Right ventricle myocardium superior (tissue), 1 donor: Measurements from ENCODE around the gene OR52M1. TPM values are rescaled to one million over a fixed set of nuclear protein-coding genes. Genes with fewer than 3 reads are reported as not detected.
"Not testable (repeated sequence)": the region's sequence is repeated elsewhere in the genome, so short reads cannot be mapped to it uniquely, and the experiment has no call there.

Source experiments
- ATAC-seq: fragments of 200-7000 bp; cut with Tn5 transposase; one replicate; pipeline ENCODE4 v1.9.1; 2020; ENCODE audit warnings: mild to moderate bottlenecking; ENCODE audit not compliant: poor library complexity
- DNase-seq: peaks from one replicate; pipeline ENCODE4 v3.0.0-alpha.2; 2020
- intact Hi-C: fragments of 100-400 bp; cut with DNase I; formaldehyde crosslinking; loops from one replicate; pipeline ENCODE4 v1.11.2; 2022
- long read RNA-seq: library from polyadenylated mRNA; unstranded; transcript quantifications from one replicate; pipeline ENCODE4 v2.0.0, GENCODE V29; 2021
- total RNA-seq: library from RNA; stranded (reverse); fragmentation: NEBNext Ultra II Directional; extraction: Animal tissue kit (Norgen Biotek cat#: 25700); gene quantifications from one replicate; pipeline ENCODE4 v1.2.1, GENCODE V29; 2021
- donor health status: DM: no; HTN: yes; CAD: no; lungs with severe emphysema.

Gene OR52M1, protein sequence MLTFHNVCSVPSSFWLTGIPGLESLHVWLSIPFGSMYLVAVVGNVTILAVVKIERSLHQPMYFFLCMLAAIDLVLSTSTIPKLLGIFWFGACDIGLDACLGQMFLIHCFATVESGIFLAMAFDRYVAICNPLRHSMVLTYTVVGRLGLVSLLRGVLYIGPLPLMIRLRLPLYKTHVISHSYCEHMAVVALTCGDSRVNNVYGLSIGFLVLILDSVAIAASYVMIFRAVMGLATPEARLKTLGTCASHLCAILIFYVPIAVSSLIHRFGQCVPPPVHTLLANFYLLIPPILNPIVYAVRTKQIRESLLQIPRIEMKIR
- total RNA-seq: not detected
- long read RNA-seq: 0 reads

DNA sequence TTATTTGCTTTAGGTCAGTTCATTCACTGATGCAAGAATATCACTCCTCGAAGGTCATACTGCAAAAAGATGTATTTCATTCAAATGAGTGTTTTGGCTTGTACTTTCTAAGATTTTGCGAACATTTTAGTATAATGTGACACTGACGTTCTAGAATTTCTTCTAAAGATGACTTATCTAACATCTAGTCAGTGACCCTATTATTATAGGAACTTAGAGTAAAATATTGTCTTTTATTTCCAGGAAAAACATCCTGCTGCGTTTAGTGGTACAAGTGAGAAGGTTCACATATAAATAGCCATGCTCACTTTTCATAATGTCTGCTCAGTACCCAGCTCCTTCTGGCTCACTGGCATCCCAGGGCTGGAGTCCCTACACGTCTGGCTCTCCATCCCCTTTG is at the start of gene OR52M1:
OR52M1 (plus strand) TSS at position 301 of the 400 bp plus-strand sequence; CDS start at position 301, 0 bp downstream.
- no peak for ATAC-seq
- intact Hi-C loops: no loop called here
- no peak for DNase-seq

DNA sequence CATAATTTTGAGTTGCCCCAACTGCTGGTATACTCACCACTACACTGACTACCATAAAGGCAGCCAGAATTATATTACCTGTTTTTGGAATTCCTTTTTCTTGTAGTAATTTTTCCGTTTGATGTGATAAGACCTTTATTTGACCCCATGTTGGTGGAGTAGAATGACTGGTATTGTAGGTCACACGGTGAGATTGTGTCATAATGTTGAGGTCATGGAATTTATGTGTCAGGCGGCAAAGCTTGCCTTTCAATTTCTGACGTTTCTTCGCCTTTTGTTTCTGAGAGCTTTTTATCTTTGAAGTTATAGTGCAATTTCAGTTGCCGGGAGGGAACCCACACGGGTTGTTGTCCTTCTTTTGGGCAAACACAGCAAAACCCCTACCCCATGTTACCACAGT is 49.5 kb upstream of the OR52M1 start:
- intact Hi-C loops: no loop called here
- no peak for DNase-seq
- ATAC-seq: no peak

DNA sequence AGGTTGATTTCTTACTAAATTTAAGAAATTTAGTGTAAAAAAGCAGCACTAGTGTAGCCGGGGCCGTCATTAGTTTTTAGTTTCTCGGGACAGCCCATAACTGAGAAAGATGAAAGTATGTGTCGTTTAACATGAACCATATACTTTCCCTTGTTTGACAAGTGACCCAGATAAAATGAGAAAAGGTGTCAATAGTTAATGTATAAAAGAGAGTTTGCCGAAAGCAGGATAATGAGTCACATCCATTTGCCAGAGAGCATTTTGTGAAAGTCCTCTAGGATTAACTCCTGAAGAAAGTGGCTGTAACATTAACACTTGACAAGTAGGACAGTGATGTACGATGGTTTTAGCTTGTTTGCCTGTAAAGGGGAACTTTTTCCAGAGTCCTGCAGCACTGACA is 49.0 kb upstream of the OR52M1 start:
- no peak for ATAC-seq
- no peak for DNase-seq
- intact Hi-C loops: no loop called here

DNA sequence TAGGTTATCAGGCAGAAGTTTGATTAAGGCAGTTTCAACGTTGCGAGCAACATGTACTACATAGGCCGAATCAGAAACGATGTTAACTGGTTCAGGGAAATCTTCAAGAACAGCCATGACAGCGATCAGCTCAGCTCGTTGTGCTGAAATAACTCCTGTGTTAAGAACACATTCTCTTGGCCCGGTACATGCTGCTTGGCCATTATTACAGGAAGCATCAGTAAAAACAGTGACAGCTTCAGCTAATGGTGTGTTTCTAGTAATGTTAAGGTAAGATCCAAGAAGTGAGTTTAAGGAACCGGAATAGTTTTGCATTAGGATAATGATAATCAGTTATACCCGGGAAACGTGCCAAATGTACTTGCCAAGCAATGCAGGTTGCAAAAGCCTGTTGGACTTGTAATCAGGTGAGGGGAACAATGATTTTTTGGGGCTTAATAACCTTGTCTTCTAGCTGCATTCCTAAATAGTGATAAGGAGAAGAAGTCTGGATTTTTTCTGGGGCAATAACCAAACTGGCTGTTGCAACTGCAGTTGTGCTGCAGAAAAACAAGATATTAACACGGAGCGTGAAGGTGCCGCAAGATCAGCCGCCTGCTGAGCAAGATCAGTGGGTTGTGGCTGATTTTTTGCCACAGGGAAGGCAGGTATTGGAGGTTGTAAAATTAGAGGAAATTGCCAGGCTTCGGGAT is 48.3 kb upstream of the OR52M1 start:
- DNase-seq (no peak), ATAC-seq (peak; percentile 46)
- intact Hi-C loops: no loop called here

DNA sequence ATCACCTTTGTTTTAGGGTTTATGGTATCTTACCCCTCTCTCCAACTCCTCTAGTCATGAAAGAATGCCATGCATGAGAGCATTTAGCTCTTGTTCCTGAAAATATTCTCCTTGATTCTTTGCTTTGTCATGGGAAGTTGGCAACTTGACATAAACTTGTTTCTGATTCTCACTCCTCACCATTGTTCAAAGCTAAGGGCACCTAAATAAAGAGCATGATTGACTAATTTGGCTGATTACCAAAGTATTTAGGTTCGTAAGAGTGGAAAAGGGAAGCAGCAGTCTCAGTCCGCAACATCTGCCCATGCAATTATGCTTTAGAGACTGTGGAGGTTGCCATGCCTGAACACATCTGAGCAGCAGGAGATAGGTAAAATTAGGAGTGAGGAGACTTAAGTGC is 36.1 kb upstream of the OR52M1 start:
- no peak for ATAC-seq

DNA sequence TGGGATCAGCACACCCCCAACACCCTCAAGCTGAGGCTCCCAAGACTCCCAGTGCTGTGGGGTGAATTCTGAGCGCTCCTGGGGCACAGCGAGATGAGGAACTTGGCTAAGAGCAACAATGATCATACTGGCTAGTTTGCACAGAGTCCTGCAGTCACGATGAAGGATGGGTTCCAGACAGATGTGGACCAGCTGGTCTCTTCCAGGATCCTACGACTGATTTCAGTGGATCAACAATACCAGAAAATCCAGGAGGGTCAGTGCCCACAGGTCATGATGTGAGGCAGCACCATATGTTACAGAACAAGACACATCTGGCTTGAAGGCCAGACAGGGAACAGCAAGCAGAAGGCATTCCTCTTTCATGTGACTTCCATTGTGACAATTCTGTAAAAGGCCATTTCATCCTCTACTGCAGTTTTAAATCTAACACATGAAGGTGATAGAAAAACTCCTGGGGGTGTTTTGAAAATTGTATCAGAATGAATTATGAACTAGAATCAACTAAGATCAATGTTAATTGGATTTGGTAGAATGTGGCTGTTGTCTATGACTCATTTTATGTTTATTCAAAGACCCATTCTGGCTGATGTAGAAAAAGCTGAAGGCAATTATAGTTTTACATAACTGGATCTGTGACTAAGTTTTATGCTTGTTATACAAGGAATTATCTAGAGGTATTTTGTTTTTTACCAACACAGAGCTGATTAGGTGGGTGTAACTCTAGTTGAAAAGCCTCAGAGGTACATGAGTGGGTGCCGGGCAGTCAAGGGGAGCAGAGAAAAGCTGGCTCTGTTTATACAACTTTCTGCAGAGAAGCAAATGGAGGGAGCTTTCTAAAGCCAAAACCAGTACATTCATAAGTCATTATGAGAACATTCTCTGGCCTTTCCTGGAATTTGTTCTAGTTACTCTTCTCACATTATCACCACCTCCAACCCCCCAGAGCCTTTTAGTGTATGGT is 33.4 kb upstream of the OR52M1 start:
- no peak for ATAC-seq
- no peak for DNase-seq
- intact Hi-C loops: no loop called here

More for the DNA sequence above, 36.1 kb upstream of the OR52M1 start:
- no peak for DNase-seq
- intact Hi-C loops: no loop called here

DNA sequence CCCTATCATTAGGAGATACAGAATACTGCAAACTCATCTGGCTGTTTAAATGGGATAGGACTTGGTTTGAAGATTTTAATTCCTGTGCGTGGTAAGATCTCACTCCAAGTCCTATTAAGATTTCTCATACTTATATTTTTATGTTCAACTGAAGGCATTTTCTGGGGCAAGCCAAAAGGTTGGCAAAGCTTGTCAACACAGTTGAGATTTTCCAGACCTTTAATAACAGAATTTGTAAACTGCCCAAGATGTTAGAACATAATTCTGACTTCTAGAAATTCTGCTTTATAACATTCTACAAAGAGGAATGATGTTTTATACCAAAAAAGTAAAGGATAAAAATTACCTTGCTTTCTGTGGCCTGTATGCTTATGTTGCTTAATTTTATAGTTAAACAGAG is 30.8 kb upstream of the OR52M1 start:
- DNase-seq (no peak), ATAC-seq (no peak)
- intact Hi-C loops: no loop called here

DNA sequence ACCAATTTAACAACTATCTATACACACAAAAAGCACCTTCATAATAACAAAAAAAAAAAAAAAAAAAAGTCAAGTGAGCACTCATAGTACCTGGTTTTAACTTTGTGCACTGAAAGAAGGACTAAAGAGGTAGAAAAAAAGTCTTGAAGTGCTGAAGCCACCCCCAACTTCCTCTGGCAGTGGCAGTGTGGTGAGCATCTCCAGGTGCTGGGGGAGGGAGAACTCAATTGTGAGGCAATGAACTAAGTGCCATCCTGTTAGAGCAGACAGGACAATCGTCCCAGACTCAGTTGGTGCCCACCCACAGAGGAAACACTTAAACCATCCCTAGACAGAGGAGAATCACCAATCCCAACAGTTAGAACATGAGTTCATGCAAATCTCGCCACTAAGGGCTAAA is 22.7 kb upstream of the OR52M1 start:
- ATAC-seq: no peak
- intact Hi-C loops: no loop called here
- DNase-seq: no peak

DNA sequence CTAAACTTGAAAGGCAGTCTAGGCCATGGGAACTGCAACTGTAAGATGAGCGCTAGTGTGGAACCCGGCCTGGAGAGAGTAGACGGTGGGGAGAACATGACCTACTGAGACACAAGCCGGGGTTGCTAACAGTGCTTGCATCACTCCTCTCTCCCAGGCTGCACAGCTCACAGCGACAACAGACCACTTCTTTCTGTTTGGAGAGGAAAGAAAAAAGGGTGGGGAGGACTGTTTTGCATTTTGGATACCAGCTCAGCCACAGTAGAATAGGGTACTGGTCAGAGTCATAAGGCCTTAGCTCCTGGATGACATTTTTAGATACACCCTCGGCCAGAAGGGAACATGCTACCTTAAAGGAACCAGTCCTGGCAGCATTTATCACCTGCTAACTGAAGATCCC is 22.2 kb upstream of the OR52M1 start:
- no peak for ATAC-seq
- DNase-seq: no peak
- intact Hi-C loops: no loop called here

DNA sequence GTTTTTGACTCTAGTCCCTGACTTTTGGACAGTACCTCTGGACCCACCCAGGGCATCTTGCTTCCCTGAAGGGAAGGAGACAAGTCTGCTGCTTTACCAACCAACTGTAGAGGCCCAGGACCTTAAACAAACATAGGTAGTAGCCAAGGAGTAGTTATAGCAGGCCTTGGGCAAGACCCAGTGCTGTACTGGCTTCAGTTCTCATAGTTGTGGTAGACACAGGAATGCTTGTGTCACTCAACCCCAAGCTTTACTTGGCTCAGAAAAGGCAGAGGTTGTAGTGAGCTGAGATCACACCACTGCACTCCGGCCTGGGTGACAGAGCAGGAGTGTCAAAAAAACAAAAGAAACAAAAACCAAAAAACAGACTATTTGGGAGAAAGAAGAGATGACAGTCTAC is 21.3 kb upstream of the OR52M1 start:
- ATAC-seq (no peak), DNase-seq (no peak)
- intact Hi-C loops: no loop called here

DNA sequence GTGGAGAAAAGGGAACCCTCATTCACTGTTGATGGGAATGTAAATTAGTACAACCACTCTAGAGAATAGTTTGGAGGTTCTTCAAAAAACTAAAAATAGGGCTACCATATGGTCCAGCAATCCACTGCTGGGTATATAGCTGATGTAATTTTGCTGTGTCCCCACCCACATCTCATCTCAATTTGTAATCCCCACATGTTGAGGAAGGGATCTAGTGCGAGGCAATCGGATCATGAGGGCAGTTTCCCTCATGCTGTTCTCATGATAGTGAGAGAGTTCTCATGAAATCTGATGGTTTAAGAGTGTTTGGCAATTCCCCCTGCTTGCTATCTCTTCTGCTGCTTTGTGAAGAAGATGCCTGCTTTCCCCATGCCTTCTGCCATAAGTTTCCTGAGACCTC is 17.1 kb upstream of the OR52M1 start:
- intact Hi-C loops: no loop called here
- ATAC-seq: no peak
- DNase-seq: no peak

DNA sequence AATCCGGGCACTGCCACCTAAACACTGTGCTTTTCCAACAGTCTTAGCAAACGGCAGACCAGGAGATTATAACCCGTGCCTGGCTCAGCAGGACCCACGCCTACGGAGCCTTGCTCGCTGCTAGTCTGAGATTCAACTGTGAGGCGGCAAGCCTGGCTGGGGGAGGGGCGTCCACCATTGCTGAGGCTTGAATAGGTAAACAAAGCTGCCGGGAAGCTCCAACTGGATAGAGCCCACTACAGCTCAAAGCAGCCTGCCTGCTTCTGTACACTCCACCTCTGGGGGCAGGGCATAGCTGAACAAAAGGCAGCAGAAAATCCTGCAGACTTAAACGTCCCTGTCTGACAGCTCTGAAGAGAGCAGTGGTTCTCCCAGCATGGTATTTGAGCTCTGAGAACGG is 13.3 kb upstream of the OR52M1 start:
- ATAC-seq, intact Hi-C loops, DNase-seq: not testable (repeated sequence)

DNA sequence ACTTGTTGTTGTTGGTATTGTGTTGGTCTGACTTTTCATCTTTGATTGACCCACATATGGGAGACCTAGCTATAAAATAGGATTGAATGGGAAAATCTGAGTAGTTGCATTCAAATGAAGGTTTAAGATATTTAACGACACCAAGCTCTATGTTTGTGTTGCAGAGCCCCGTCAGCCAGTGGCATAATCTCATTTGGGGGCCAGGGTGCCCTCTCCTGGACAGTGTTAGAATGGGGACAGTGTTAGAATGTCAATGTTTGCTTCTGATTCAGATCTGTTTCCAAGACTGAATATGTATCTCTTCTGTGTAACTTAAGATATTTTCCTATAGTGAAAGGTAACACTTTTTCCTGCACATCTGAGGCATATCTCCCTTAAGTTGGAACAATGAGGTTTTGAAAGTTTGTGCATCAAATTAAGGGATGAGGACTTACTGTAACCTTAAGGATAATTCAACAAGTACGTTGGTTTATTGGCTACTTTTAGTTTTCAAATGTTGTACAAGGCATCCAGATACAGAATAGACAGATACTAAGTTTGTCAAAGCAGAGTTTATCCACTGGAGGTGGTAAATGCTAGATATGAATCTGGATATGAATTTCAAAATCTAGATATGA is 5.3 kb upstream of the OR52M1 start:
- intact Hi-C loops: no loop called here
- DNase-seq: peak; percentile 67
- ATAC-seq: peak; percentile 83

DNA sequence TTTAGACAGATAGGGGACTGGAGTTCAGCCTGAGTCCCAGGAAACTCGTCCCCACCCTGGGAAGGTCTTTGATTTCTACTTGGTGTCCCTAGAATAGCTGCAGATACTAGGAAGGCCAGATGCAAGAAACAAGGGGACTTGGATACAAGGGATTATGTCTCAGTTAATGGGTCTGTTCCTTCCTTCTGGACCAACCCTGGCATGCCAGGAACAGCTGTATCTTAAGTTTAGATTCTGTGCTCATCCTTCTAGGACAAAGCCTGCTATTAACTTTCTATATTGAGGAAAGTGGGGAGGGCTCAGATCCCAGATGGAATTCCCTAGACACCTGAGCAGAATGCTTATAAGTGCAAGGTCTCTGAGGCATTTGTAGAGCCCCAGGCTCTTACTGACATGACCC is 3.9 kb upstream of the OR52M1 start:
- DNase-seq: no peak
- intact Hi-C loops: no loop called here
- no peak for ATAC-seq

DNA sequence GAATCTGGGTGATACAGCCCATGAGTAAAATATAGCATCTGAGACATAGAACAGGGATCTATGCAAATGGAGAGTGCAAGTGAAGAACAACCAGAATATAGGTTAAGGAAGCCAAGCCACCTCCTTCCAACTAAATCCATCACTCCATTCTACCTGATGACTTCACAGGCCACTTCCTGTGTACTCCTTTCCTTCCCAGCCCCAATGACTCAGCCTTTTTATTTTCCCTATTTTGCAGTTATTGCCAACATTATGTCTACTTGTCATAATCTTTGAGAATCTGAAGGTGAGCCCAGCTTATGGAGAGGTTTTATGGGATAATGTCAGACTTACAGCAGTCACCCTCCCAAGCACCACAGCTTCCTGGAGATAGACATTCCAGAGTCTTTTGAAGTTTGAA is 1.4 kb upstream of the OR52M1 start:
- no peak for ATAC-seq
- intact Hi-C loops: loop anchor here (2.0 kb wide), 1 partner anchor 357 kb away; no protein-coding TSS in a partner anchor
- no peak for DNase-seq

DNA sequence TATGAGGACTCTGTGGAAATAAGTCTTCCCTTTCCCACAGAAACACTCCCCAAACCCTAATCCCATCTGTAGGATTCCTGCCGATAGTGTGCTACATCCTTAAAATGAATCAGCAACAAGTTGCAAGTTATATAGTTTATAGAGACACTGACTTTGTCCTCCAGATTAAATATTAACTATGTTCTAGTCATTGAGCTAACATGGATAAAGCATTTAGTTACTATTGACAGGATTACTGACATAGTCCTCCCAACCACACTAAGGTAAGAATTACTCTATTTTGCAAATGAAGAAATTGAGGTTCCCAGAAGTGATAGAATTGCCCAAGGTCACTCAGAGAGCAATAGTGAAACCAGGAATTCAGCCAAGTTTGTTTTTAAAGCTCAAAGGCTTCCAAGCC is 1.9 kb downstream of the OR52M1 start:
- intact Hi-C loops: no loop called here
- no peak for DNase-seq
- no peak for ATAC-seq

DNA sequence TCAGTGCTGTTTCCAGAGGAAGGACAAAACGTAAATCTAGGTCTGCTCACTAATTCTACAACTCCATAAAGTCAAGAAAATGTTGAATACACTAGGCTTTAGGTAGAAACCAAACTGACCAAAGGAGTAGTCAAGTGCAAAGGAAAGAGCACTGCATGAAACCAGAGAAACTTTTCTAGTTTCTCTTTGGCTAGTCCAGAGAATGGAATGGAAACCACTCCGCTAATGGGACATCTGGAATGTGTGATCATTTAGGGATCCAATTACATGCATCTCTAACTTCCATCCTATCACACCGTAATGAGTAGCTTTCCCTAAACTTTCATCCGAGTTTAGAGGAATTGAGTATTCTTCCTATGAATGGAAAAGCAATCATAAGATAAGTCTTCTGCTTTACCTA is 2.4 kb downstream of the OR52M1 start:
- intact Hi-C loops: no loop called here
- ATAC-seq (no peak), DNase-seq (no peak)

DNA sequence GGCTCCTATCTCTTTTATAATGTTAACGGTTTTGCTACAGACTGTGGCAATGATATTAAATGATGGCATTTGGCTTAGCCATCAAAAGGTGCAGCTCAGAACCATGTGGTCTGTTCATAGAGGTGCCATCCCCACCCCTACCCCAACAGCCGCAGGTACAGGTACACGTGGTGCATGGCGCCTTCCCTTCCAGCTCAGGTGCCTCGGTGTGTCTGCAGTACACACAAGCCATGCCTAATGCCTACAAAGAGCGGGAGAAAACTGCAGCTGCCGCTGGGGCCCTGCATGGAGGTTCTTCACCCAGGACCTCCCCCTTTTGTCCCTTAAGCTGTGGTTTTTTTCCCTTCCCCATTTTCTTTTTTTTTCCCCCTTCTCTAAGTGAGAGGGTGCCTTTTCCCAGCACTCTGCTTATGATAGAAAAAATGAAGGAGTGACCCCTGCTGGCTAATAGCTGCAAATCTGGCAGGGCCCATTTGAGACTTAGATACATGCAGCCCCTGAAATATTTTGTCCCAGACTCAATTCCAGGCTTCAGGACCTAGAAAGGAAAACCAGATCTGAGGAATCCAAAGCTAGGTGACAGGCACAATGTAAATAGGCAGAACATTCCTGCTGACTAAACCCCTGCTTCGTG is 6.5 kb downstream of the OR52M1 start:
- DNase-seq: no peak
- intact Hi-C loops: no loop called here
- no peak for ATAC-seq
